Adrenal gland (tissue), 5 donors: ENCODE measurements around the gene CDIPT.

Experiments used
- POLR2A ChIP-seq, 2 donors: fragments of 450-650 bp; IDR thresholded peaks; one replicate each; pipeline ENCODE4 v1.6.1; 2017; ENCODE audit warnings: antibody characterized with exemption in 2 of 2, mild to moderate bottlenecking in 2 of 2, moderate library complexity in 1 of 2
- TF ChIP-seq, protein P1 (sequence below), 6 experiments: fragments of 450-650 bp in 4 of 6; fragments of 200-600 bp in 2 of 6; sonication (generic) in 1 of 6; IDR thresholded peaks; 1 replicate in 5 of 6; 2 replicates in 1 of 6; pipeline versions ENCODE4 v1.5.1 to v1.8.0; 2016 to 2021; ENCODE audit warnings: antibody characterized with exemption in 6 of 6, mild to moderate bottlenecking in 2 of 6, moderate library complexity in 1 of 6
- donor health status: DM: no; HTN: no; CAD: no.

DNA sequence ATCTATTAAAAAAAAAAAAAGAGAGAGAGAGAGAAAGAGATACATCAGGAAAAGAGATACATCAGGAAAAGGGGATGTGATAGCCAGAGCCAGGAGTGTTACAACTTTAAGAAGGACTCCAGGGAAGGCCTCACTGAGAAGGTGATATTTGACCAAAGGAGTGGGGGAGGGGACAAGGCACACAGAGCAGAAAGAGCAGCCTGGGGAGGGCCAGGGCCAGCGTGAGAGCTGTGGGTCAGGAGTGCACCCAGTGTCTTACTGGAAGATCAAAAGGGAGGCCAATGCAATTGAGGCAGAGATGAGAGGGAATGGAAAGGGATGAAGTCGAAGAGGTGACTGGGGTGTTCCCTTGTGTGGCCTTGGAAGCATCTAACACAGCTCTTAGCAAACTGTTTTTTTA, 44.9 kb upstream of the CDIPT start:
- TF ChIP-seq, protein P1, sequence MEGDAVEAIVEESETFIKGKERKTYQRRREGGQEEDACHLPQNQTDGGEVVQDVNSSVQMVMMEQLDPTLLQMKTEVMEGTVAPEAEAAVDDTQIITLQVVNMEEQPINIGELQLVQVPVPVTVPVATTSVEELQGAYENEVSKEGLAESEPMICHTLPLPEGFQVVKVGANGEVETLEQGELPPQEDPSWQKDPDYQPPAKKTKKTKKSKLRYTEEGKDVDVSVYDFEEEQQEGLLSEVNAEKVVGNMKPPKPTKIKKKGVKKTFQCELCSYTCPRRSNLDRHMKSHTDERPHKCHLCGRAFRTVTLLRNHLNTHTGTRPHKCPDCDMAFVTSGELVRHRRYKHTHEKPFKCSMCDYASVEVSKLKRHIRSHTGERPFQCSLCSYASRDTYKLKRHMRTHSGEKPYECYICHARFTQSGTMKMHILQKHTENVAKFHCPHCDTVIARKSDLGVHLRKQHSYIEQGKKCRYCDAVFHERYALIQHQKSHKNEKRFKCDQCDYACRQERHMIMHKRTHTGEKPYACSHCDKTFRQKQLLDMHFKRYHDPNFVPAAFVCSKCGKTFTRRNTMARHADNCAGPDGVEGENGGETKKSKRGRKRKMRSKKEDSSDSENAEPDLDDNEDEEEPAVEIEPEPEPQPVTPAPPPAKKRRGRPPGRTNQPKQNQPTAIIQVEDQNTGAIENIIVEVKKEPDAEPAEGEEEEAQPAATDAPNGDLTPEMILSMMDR (IDR thresholded peaks at IDR 0.05), result no peak
- no peak for TF ChIP-seq POLR2A (IDR thresholded peaks at IDR 0.05)
